ENCODE measurements around the gene ADAP2.
"Not testable (repeated sequence)": the region's sequence is repeated elsewhere in the genome, so short reads cannot be mapped to it uniquely, and the experiment has no call there.

Gene ADAP2

GRCh38 chr17:30931582-30931981 is 9.8 kb downstream of the ADAP2 start:
- DNase-seq, result not testable (repeated sequence)

GRCh38 chr17:30933966-30934365 is 12.2 kb downstream of the ADAP2 start:
- no peak for DNase-seq

GRCh38 chr17:30939051-30939689 is 17.4 kb downstream of the ADAP2 start:
- DNase-seq, result no peak

GRCh38 chr17:30942308-30943079 is 20.7 kb downstream of the ADAP2 start:
- no peak for DNase-seq

GRCh38 chr17:30947796-30948195 is 26.1 kb downstream of the ADAP2 start:
- no peak for DNase-seq

GRCh38 chr17:30950189-30950588 is 28.4 kb downstream of the ADAP2 start:
- no peak for DNase-seq

GRCh38 chr17:30950669-30951399 is 29.1 kb downstream of the ADAP2 start:
- no peak for DNase-seq

- peak; percentile 9 to 27 for DNase-seq
Observed at GRCh38 chr17:30952638-30953393, 31.1 kb downstream of the ADAP2 start.

GRCh38 chr17:30954046-30954830 is 32.5 kb downstream of the ADAP2 start:
- DNase-seq, result peak in 1 of 2 experiments; percentile 4

- no peak for DNase-seq
Observed at GRCh38 chr17:30956764-30957374, 35.1 kb downstream of the ADAP2 start.

GRCh38 chr17:30957741-30958140 is 36.0 kb downstream of the ADAP2 start:
- no peak for DNase-seq

- peak in 1 of 2 experiments; percentile 14 for DNase-seq
Observed at GRCh38 chr17:30958187-30958586, 36.4 kb downstream of the ADAP2 start.

- DNase-seq, result no peak
Observed at GRCh38 chr17:30961209-30962188, 39.8 kb downstream of the ADAP2 start.

GRCh38 chr17:30964312-30964711 is 42.6 kb downstream of the ADAP2 start:
- DNase-seq, result not testable (repeated sequence)

- no peak for DNase-seq
Observed at GRCh38 chr17:30964876-30965275, 43.1 kb downstream of the ADAP2 start.

GRCh38 chr17:30965686-30966085 is 43.9 kb downstream of the ADAP2 start:
- no peak for DNase-seq

- DNase-seq, result not testable (repeated sequence)
Observed at GRCh38 chr17:30967911-30968310, 46.2 kb downstream of the ADAP2 start.

GRCh38 chr17:30969989-30970830 is 48.5 kb downstream of the ADAP2 start:
- DNase-seq, result no peak

GRCh38 chr17:30970831-30971567 is 49.3 kb downstream of the ADAP2 start, which contains the start of gene RNF135:
TSS of gene RNF135 (plus strand) at chr17:30971039. CDS start at chr17:30971074, 35 bp downstream.
- DNase-seq, result peak; percentile 13 to 53

All from AML-193 (cell line).